Ovary (tissue), 9 donors: Measurements from ENCODE around the gene PPM1D. TPM values are rescaled to one million over a fixed set of nuclear protein-coding genes. Genes with fewer than 3 reads are reported as not detected.

Source experiments
- DNase-seq, 5 donors: peaks; one replicate each; pipeline ENCODE4 v3.0.0-alpha.2; 2019 to 2020
- H3K27ac ChIP-seq, 2 donors: fragments of 200-600 bp; one replicate each; pipeline versions ENCODE4 v1.5.1 to v1.8.0; 2019 to 2022
- H3K27me3 ChIP-seq: fragments of 200-600 bp; one replicate; pipeline ENCODE4 v1.8.0; 2022
- H3K36me3 ChIP-seq: fragments of 200-600 bp; sonication (generic); one replicate; pipeline ENCODE4 v1.5.1; 2019
- H3K4me1 ChIP-seq: one replicate; pipeline ENCODE4 v1.8.1; 2013; ENCODE audit warnings: mild to moderate bottlenecking, moderate library complexity; ENCODE audit not compliant: insufficient read depth
- H3K4me3 ChIP-seq: fragments of 200-600 bp; sonication (generic); one replicate; pipeline ENCODE4 v1.5.1; 2017
- H3K9me3 ChIP-seq, 2 donors: fragments of 200-600 bp in 1 of 2; sonication (generic) in 1 of 2; one replicate each; pipeline versions ENCODE4 v1.5.1 to v1.8.1; 2013 to 2019; ENCODE audit warnings: mild to moderate bottlenecking in 1 of 2, moderate library complexity in 1 of 2
- EP300 ChIP-seq: sonication (generic); formaldehyde crosslinking; IDR thresholded peaks from one replicate; pipeline ENCODE4 v1.6.1; 2017; ENCODE audit warnings: antibody characterized with exemption
- POLR2A ChIP-seq: fragments of 450-650 bp; IDR thresholded peaks from one replicate; pipeline ENCODE4 v1.6.1; 2017; ENCODE audit warnings: antibody characterized with exemption, mild to moderate bottlenecking, moderate library complexity
- WGBS, 3 donors: extraction: QIAGEN DNeasy Blood & Tissue Kit in 1 of 3; methylation state at CpG; one replicate each; pipeline versions ENCODE4 v1.1.5 to v1.1.7; 2013 to 2017; 5-methylcytosine and 5-hydroxymethylcytosine counted together
- intact Hi-C, 4 donors: fragments of 100-400 bp; cut with DNase I; formaldehyde crosslinking; loops; one replicate each; pipeline versions ENCODE4 v1.11.0 to v1.15.1; 2022 to 2023
- polyA plus RNA-seq, 2 donors: library from polyadenylated mRNA; stranded (reverse); fragments of 200-250 nt in 1 of 2; fragments of 350-450 nt in 1 of 2; fragmentation: Illumina TruSeq in 1 of 2; extraction: RNeasy Lipid Tissue Mini Kit (QIAGEN cat#74804) in 1 of 2; gene quantifications; one replicate each; pipeline ENCODE4 v1.2.3, GENCODE V29; 2013 to 2014
- total RNA-seq, 7 donors: library from RNA; depleted of rRNA in 2 of 7; stranded (reverse); fragments of >200 nt in 2 of 7; fragmentation: NEBNext Ultra II Directional in 3 of 7; extraction: Animal tissue kit (Norgen Biotek cat#: 25700) in 3 of 7; gene quantifications; one replicate each; pipeline versions ENCODE4 v1.1.0 to v1.2.4, GENCODE V29; 2016 to 2023
- TF ChIP-seq, protein P1 (sequence below), 3 donors: fragments of 450-650 bp in 2 of 3; fragments of 200-600 bp in 1 of 3; IDR thresholded peaks; one replicate each; pipeline versions ENCODE4 v1.5.1 to v1.8.0; 2016 to 2022; ENCODE audit warnings: antibody characterized with exemption in 3 of 3, mild to moderate bottlenecking in 1 of 3
- donor health status: DM: no; HTN: no; CAD: no; lungs with moderate emphysema.
- donor health status: DM: no; HTN: no; CAD: no.
- donor health status: Bipolar disorder and iron deficiency.
- donor health status: DM: yes; HTN: yes; CAD: no.
- donor health status: DM: no; HTN: no; CAD: no.
- donor health status: DM: yes; HTN: yes; CAD: no.

The PPM1D gene
- total and polyA plus RNA-seq, 9 donors, result 11.9 to 35.5 (median 27.1) TPM

- peak overlapping the region; percentile 73 for H3K4me3 ChIP-seq
- H3K4me1 ChIP-seq, result peaks cover 6% of the 10 kb centered on the region
- TF ChIP-seq EP300 (no peak), POLR2A (no peak)
- TF ChIP-seq, protein P1, sequence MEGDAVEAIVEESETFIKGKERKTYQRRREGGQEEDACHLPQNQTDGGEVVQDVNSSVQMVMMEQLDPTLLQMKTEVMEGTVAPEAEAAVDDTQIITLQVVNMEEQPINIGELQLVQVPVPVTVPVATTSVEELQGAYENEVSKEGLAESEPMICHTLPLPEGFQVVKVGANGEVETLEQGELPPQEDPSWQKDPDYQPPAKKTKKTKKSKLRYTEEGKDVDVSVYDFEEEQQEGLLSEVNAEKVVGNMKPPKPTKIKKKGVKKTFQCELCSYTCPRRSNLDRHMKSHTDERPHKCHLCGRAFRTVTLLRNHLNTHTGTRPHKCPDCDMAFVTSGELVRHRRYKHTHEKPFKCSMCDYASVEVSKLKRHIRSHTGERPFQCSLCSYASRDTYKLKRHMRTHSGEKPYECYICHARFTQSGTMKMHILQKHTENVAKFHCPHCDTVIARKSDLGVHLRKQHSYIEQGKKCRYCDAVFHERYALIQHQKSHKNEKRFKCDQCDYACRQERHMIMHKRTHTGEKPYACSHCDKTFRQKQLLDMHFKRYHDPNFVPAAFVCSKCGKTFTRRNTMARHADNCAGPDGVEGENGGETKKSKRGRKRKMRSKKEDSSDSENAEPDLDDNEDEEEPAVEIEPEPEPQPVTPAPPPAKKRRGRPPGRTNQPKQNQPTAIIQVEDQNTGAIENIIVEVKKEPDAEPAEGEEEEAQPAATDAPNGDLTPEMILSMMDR (IDR thresholded peaks at IDR 0.05), result no peak
- no peak for DNase-seq
- H3K27ac ChIP-seq, result peak overlapping the region; percentile 47 to 64
- 2 to 5% (median 4%) methylated on average over 6 of the region's 6 CpGs for WGBS, 3 donors
- intact Hi-C loops, result no loop called here
- no peaks in the 10 kb centered on the region for H3K9me3 ChIP-seq
- no peaks in the 10 kb centered on the region for H3K27me3 ChIP-seq
- H3K36me3 ChIP-seq, result no peaks in the 10 kb centered on the region
These were observed 78.1 kb downstream of the PPM1D start for GRCh38 chr17:60678118-60678444.

GRCh38 chr17:60679287-60679686 lies 79.3 kb downstream of the PPM1D start:
- intact Hi-C loops, result no loop called here
- Histone ChIP-seq H3K36me3 (no peaks in the 10 kb centered on the region), H3K4me3 (no peak overlapping the region), H3K27ac (no peak overlapping the region), H3K27me3 (no peaks in the 10 kb centered on the region), H3K4me1 (peaks cover 6% of the 10 kb centered on the region), H3K9me3 (no peaks in the 10 kb centered on the region)
- TF ChIP-seq POLR2A (no peak), EP300 (no peak)
- TF ChIP-seq, protein P1 (IDR thresholded peaks at IDR 0.05), result no peak
- no peak for DNase-seq
- 79 to 86% (median 85%) methylated on average over 4 of the region's 4 CpGs for WGBS, 3 donors

GRCh38 chr17:60680754-60681153 lies 80.8 kb downstream of the PPM1D start:
- no peak overlapping the region for H3K4me3 ChIP-seq
- H3K36me3 ChIP-seq, result no peaks in the 10 kb centered on the region
- 97 to 98% (median 97%) methylated on average over 6 of the region's 6 CpGs for WGBS, 3 donors

DNA sequence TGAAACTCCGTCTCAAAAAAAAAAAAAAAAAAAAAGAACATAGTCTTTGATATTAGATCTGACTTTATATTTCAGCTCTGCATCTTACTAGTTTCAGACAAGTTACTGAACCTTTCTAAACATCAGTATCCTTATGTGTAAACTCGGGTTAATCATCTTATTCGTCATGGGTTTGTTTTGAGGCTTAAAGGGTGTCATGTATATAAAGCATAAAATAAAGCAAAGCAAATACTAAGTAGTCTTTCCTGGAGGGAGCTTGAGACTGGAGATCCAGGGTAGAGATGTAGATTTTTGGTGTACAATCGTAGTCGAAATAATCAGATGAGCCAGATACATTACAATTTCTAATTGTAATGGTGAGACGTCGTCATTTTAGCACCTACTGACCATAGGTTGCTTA lies 85.4 kb downstream of the PPM1D start:
- Histone ChIP-seq H3K27me3 (no peaks in the 10 kb centered on the region), H3K36me3 (no peaks in the 10 kb centered on the region), H3K27ac (no peak overlapping the region), H3K9me3 (no peaks in the 10 kb centered on the region), H3K4me3 (no peak overlapping the region), H3K4me1 (no peaks in the 10 kb centered on the region)
- TF ChIP-seq EP300 (no peak), POLR2A (no peak)
- TF ChIP-seq, protein P1 (IDR thresholded peaks at IDR 0.05), result no peak
- intact Hi-C loops, result no loop called here
- DNase-seq, result no peak
- 94 to 96% (median 96%) methylated on average over 6 to 7 of the region's 7 CpGs for WGBS, 3 donors

More at GRCh38 chr17:60680754-60681153, 80.8 kb downstream of the PPM1D start:
- Histone ChIP-seq H3K27ac (no peak overlapping the region), H3K4me1 (peaks cover 6% of the 10 kb centered on the region), H3K9me3 (no peaks in the 10 kb centered on the region), H3K27me3 (no peaks in the 10 kb centered on the region)
- TF ChIP-seq EP300 (no peak), POLR2A (no peak)
- TF ChIP-seq, protein P1 (IDR thresholded peaks at IDR 0.05), result no peak
- intact Hi-C loops, result no loop called here
- no peak for DNase-seq

GRCh38 chr17:60695960-60696359 lies 96.0 kb downstream of the PPM1D start:
- DNase-seq, result no peak
- Histone ChIP-seq H3K27me3 (no peaks in the 10 kb centered on the region), H3K9me3 (no peaks in the 10 kb centered on the region), H3K27ac (no peak overlapping the region), H3K36me3 (no peaks in the 10 kb centered on the region), H3K4me3 (no peak overlapping the region), H3K4me1 (no peaks in the 10 kb centered on the region)
- TF ChIP-seq EP300 (no peak), POLR2A (no peak)
- TF ChIP-seq, protein P1 (IDR thresholded peaks at IDR 0.05), result no peak
- intact Hi-C loops, result no loop called here
